Breast epithelium (tissue), 3 donors: Measurements from ENCODE around the gene HLA-B.

Experiments
- POLR2A ChIP-seq: fragments of 450-650 bp; IDR thresholded peaks from one replicate; pipeline ENCODE4 v1.6.1; 2016; ENCODE audit warnings: antibody characterized with exemption, mild to moderate bottlenecking, moderate library complexity
- POLR2AphosphoS5 ChIP-seq, 3 donors: sonication (generic); formaldehyde crosslinking; IDR thresholded peaks; one replicate each; pipeline ENCODE4 v1.6.1; 2017; ENCODE audit warnings: antibody characterized with exemption in 3 of 3
- TF ChIP-seq, protein P1 (sequence below), 3 donors: fragments of 450-650 bp; IDR thresholded peaks; one replicate each; pipeline ENCODE4 v1.5.1; 2016 to 2017; ENCODE audit warnings: antibody characterized with exemption in 3 of 3, mild to moderate bottlenecking in 3 of 3, moderate library complexity in 3 of 3

GRCh38 chr6:31321820-31322219, 35.2 kb downstream of the HLA-B start:
- no peak for TF ChIP-seq POLR2AphosphoS5 (IDR thresholded peaks at IDR 0.05)
- TF ChIP-seq, protein P1, sequence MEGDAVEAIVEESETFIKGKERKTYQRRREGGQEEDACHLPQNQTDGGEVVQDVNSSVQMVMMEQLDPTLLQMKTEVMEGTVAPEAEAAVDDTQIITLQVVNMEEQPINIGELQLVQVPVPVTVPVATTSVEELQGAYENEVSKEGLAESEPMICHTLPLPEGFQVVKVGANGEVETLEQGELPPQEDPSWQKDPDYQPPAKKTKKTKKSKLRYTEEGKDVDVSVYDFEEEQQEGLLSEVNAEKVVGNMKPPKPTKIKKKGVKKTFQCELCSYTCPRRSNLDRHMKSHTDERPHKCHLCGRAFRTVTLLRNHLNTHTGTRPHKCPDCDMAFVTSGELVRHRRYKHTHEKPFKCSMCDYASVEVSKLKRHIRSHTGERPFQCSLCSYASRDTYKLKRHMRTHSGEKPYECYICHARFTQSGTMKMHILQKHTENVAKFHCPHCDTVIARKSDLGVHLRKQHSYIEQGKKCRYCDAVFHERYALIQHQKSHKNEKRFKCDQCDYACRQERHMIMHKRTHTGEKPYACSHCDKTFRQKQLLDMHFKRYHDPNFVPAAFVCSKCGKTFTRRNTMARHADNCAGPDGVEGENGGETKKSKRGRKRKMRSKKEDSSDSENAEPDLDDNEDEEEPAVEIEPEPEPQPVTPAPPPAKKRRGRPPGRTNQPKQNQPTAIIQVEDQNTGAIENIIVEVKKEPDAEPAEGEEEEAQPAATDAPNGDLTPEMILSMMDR (IDR thresholded peaks at IDR 0.05), result no peak
- TF ChIP-seq POLR2A, result no peak
